CD4-positive, alpha-beta T cell (primary cell): ENCODE measurements around the gene UBE4B. TPM values are rescaled to one million over a fixed set of nuclear protein-coding genes. Genes with fewer than 3 reads are reported as not detected.

Experiments
- ATAC-seq: fragments of 200-7000 bp; cut with Tn5 transposase; one replicate; pipeline ENCODE4 v1.10.0; 2022; ENCODE audit warnings: mild to moderate bottlenecking; ENCODE audit not compliant: poor library complexity
- CTCF ChIA-PET: fragments of 350-600 bp; sonication (Branson Sonifier 250); formaldehyde crosslinking; loops from one replicate; lab custom pipeline; 2021; ENCODE audit warnings: antibody characterized with exemption, inconsistent platforms; lab: Charles Lee
- POLR2A ChIA-PET: fragments of 350-600 bp; sonication (Branson Sonifier 250); formaldehyde crosslinking; loops from one replicate; lab custom pipeline; 2021; ENCODE audit warnings: antibody characterized with exemption, inconsistent platforms; lab: Charles Lee
- DNase-seq, 14 experiments: peaks; one replicate each; pipeline ENCODE4 v3.0.0-alpha.2; 2013 to 2020; ENCODE audit warnings: mixed read lengths in 2 of 14
- H3K27ac ChIP-seq, 2 donors: one replicate each; pipeline versions ENCODE4 v1.5.1 to v1.7.0; 2013; ENCODE audit warnings: low read length in 2 of 2, low read depth in 1 of 2, mild to moderate bottlenecking in 1 of 2
- H3K27me3 ChIP-seq, 2 experiments: 1 replicate in 1 of 2; 2 replicates in 1 of 2; pipeline versions ENCODE4 v1.6.1 to v1.7.0; 2013; ENCODE audit warnings: low read length in 2 of 2, control low read depth in 1 of 2, mild to moderate bottlenecking in 1 of 2, moderate library complexity in 1 of 2; ENCODE audit not compliant: insufficient read depth in 2 of 2, control insufficient read depth in 1 of 2
- H3K36me3 ChIP-seq: one replicate; pipeline ENCODE4 v1.6.1; 2013; ENCODE audit warnings: low read length, control low read depth; ENCODE audit not compliant: insufficient read depth
- H3K4me1 ChIP-seq: one replicate; pipeline ENCODE4 v1.6.1; 2013; ENCODE audit warnings: low read length, control low read depth; ENCODE audit not compliant: insufficient read depth
- H3K4me3 ChIP-seq: one replicate; pipeline ENCODE4 v1.5.1; 2013; ENCODE audit warnings: mild to moderate bottlenecking, low read length, moderate library complexity
- H3K9me3 ChIP-seq, 2 experiments: 1 replicate in 1 of 2; 2 replicates in 1 of 2; pipeline versions ENCODE4 v1.6.1 to v1.7.0; 2013; ENCODE audit warnings: low read length in 2 of 2, mild to moderate bottlenecking in 2 of 2, control low read depth in 1 of 2, moderate library complexity in 1 of 2; ENCODE audit not compliant: control insufficient read depth in 1 of 2, insufficient read depth in 1 of 2
- H3K27ac Mint-ChIP-seq: one replicate; pipeline ENCODE4 v1.8.0; 2020; ENCODE audit warnings: mixed read lengths
- H3K27me3 Mint-ChIP-seq: one replicate; pipeline ENCODE4 v1.8.0; 2021; ENCODE audit warnings: mixed read lengths
- H3K36me3 Mint-ChIP-seq: one replicate; pipeline ENCODE4 v1.8.0; 2021; ENCODE audit warnings: low read depth, mixed read lengths
- H3K4me1 Mint-ChIP-seq: one replicate; pipeline ENCODE4 v1.8.0; 2021; ENCODE audit warnings: low read depth, mixed read lengths
- H3K4me3 Mint-ChIP-seq: one replicate; pipeline ENCODE4 v1.8.0; 2020; ENCODE audit warnings: mild to moderate bottlenecking, mixed read lengths
- H3K9me3 Mint-ChIP-seq: one replicate; pipeline ENCODE4 v1.8.0; 2020; ENCODE audit warnings: mixed read lengths
- CTCF ChIP-seq: fragments of 200-600 bp; IDR thresholded peaks from one replicate; pipeline ENCODE4 v1.8.0; 2022; ENCODE audit warnings: antibody characterized with exemption, mild to moderate bottlenecking
- intact Hi-C, 2 experiments: fragments of 100-400 bp; cut with DNase I in 1 of 2; cut with micrococcal nuclease in 1 of 2; formaldehyde crosslinking; loops; one replicate each; pipeline versions ENCODE4 v1.15.1 to v1.9.0; 2023 to 2025; cut with DNase I, micrococcal nuclease
- total RNA-seq, 174 experiments: library from RNA in 2 of 174; stranded (reverse) in 2 of 174; gene quantifications; one replicate each; pipeline ENCODE4 v1.2.3 and lab custom pipeline; 2021 to 2026

UBE4B gene
- total RNA-seq, 2 experiments from 2014 or later, result 27.9 to 28.7 TPM

- H3K4me1 ChIP-seq, result no peaks in the 10 kb centered on the region
- CTCF ChIA-PET, result no interaction called here
- H3K27ac Mint-ChIP-seq, result no peak overlapping the region
Measured at GRCh38 chr1:10160907-10161490, 128.2 kb downstream of the UBE4B start.

GRCh38 chr1:10161541-10162290, 129.0 kb downstream of the UBE4B start:
- H3K4me1 Mint-ChIP-seq, result no peaks in the 10 kb centered on the region
- intact Hi-C loops, result no loop called here
- Histone ChIP-seq H3K9me3 (no peaks in the 10 kb centered on the region), H3K36me3 (peaks cover 44% of the 10 kb centered on the region), H3K27me3 (no peaks in the 10 kb centered on the region), H3K4me1 (no peaks in the 10 kb centered on the region), H3K4me3 (no peak overlapping the region), H3K27ac (no peak overlapping the region)
- no peak for DNase-seq
- no peaks in the 10 kb centered on the region for H3K9me3 Mint-ChIP-seq
- CTCF ChIA-PET, result interaction anchor here (0.6 kb wide), 1 partner anchor 9 kb away, joined by 4 read pairs; no protein-coding TSS in a partner anchor
- H3K4me3 Mint-ChIP-seq, result no peak overlapping the region
- no peak for ATAC-seq
- POLR2A ChIA-PET, result no interaction called here
- TF ChIP-seq CTCF, result no peak
- no peak overlapping the region for H3K27ac Mint-ChIP-seq
- no peaks in the 10 kb centered on the region for H3K27me3 Mint-ChIP-seq
- H3K36me3 Mint-ChIP-seq, result peaks cover 68% of the 10 kb centered on the region

More at GRCh38 chr1:10160907-10161490, 128.2 kb downstream of the UBE4B start:
- Histone ChIP-seq H3K9me3 (no peaks in the 10 kb centered on the region), H3K27me3 (no peaks in the 10 kb centered on the region), H3K4me3 (no peak overlapping the region), H3K27ac (no peak overlapping the region), H3K36me3 (peaks cover 40% of the 10 kb centered on the region)
- ATAC-seq (no peak), DNase-seq (no peak)
- H3K36me3 Mint-ChIP-seq, result peaks cover 65% of the 10 kb centered on the region
- intact Hi-C loops, result no loop called here
- no peak overlapping the region for H3K4me3 Mint-ChIP-seq
- no peaks in the 10 kb centered on the region for H3K4me1 Mint-ChIP-seq
- no peaks in the 10 kb centered on the region for H3K27me3 Mint-ChIP-seq
- POLR2A ChIA-PET, result no interaction called here
- TF ChIP-seq CTCF, result no peak
- H3K9me3 Mint-ChIP-seq, result no peaks in the 10 kb centered on the region

GRCh38 chr1:10168912-10169514, 136.3 kb downstream of the UBE4B start:
- Mint-ChIP-seq H3K27me3 (no peaks in the 10 kb centered on the region), H3K4me1 (peaks cover 12% of the 10 kb centered on the region), H3K36me3 (peaks cover 77% of the 10 kb centered on the region), H3K9me3 (no peaks in the 10 kb centered on the region), H3K4me3 (no peak overlapping the region), H3K27ac (peak overlapping the region; percentile 24)
- ChIA-PET POLR2A (no interaction called here), CTCF (no interaction called here)
- TF ChIP-seq CTCF, result no peak
- H3K9me3 ChIP-seq, result no peaks in the 10 kb centered on the region
- peaks cover 11% of the 10 kb centered on the region for H3K4me1 ChIP-seq
- H3K27me3 ChIP-seq, result no peaks in the 10 kb centered on the region
- ATAC-seq (no peak), DNase-seq (no peak)
- H3K36me3 ChIP-seq, result peaks cover 61% of the 10 kb centered on the region
- no peak overlapping the region for H3K4me3 ChIP-seq
- intact Hi-C loops, result no loop called here
- no peak overlapping the region for H3K27ac ChIP-seq
